MM.1S (cell line): ENCODE results near the gene SLC6A12.

ENCODE experiments used
- DNase-seq: peaks from one replicate; pipeline ENCODE4 v3.0.0-alpha.2; 2015
- H2AFZ ChIP-seq: fragments of 300-600 bp; sonication (generic); 2 replicates; pipeline ENCODE4 v1.6.0; 2016; ENCODE audit warnings: antibody characterized with exemption, low read length
- H3F3A ChIP-seq: fragments of 300-600 bp; sonication (generic); 2 replicates; pipeline ENCODE4 v1.6.1; 2016; ENCODE audit warnings: mild to moderate bottlenecking, antibody characterized with exemption, low read length, moderate library complexity, mixed read lengths; ENCODE audit not compliant: insufficient read depth
- H3K27ac ChIP-seq: fragments of 300-600 bp; sonication (generic); 2 replicates; pipeline ENCODE4 v1.5.1; 2016; ENCODE audit warnings: mild to moderate bottlenecking, low read length
- H3K27me3 ChIP-seq: fragments of 300-600 bp; sonication (generic); replicated peaks from 2 replicates; pipeline ENCODE4 v1.6.0; 2016; ENCODE audit warnings: low read length; ENCODE audit not compliant: insufficient read depth
- H3K36me3 ChIP-seq: fragments of 300-600 bp; sonication (generic); replicated peaks from 2 replicates; pipeline ENCODE4 v1.6.1; 2016; ENCODE audit warnings: mild to moderate bottlenecking, low read length, mixed read lengths; ENCODE audit not compliant: insufficient read depth
- H3K4me1 ChIP-seq: fragments of 300-600 bp; sonication (generic); 2 replicates; pipeline ENCODE4 v1.6.1; 2016; ENCODE audit warnings: low read length, mixed read lengths
- H3K4me2 ChIP-seq: fragments of 300-600 bp; sonication (generic); 2 replicates; pipeline ENCODE4 v1.6.0; 2016; ENCODE audit warnings: low read depth, low read length
- H3K4me3 ChIP-seq: fragments of 300-600 bp; sonication (generic); 2 replicates; pipeline ENCODE4 v1.5.1; 2016; ENCODE audit warnings: low read length, mixed read lengths
- H3K79me2 ChIP-seq: fragments of 300-600 bp; sonication (generic); 2 replicates; pipeline ENCODE4 v1.6.1; 2016; ENCODE audit warnings: mixed run types, low read length, mixed read lengths
- H3K9ac ChIP-seq: fragments of 300-600 bp; sonication (generic); 2 replicates; pipeline ENCODE4 v1.6.1; 2016; ENCODE audit warnings: low read length, mixed read lengths
- H3K9me2 ChIP-seq: fragments of 300-600 bp; sonication (generic); replicated peaks from 2 replicates; pipeline ENCODE4 v1.6.1; 2016; ENCODE audit warnings: mild to moderate bottlenecking, low read length, mixed read lengths; ENCODE audit not compliant: insufficient read depth
- H3K9me3 ChIP-seq: fragments of 300-600 bp; sonication (generic); replicated peaks from 2 replicates; pipeline ENCODE4 v1.6.1; 2016; ENCODE audit warnings: mild to moderate bottlenecking, low read length, mixed read lengths; ENCODE audit not compliant: insufficient read depth
- H4K20me1 ChIP-seq: fragments of 300-600 bp; sonication (generic); 2 replicates; pipeline ENCODE4 v1.6.1; 2016; ENCODE audit warnings: mild to moderate bottlenecking, low read length, moderate library complexity, mixed read lengths; ENCODE audit not compliant: insufficient read depth
- CTCF ChIP-seq: fragments of 300-600 bp; sonication (generic); IDR thresholded peaks from 2 replicates; pipeline ENCODE4 v1.5.1; 2016; ENCODE audit warnings: antibody characterized with exemption, low read length, mixed read lengths
- EZH2 ChIP-seq: fragments of 300-600 bp; sonication (generic); optimal IDR thresholded peaks from 2 replicates; pipeline ENCODE3; 2017; ENCODE audit warnings: low read depth, mild to moderate bottlenecking, antibody characterized with exemption, low read length, mixed read lengths
- EZH2phosphoT487 ChIP-seq: fragments of 300-600 bp; sonication (generic); IDR thresholded peaks from 2 replicates; pipeline ENCODE4 v1.6.1; 2018; ENCODE audit warnings: antibody characterized with exemption, low read length

The SLC6A12 gene

GRCh38 chr12:206746-207440 lies 7.1 kb downstream of the SLC6A12 start:
- H3F3A ChIP-seq = no peaks in the 10 kb centered on the region
- no peaks in the 10 kb centered on the region for H3K79me2 ChIP-seq

GRCh38 chr12:205026-205425 lies 8.9 kb downstream of the SLC6A12 start:
- H3K9ac ChIP-seq = no peak overlapping the region
- peaks cover 31% of the 10 kb centered on the region for H3K27me3 ChIP-seq
- no peaks in the 10 kb centered on the region for H4K20me1 ChIP-seq
- no peak overlapping the region for H3K27ac ChIP-seq
- H3F3A ChIP-seq = no peaks in the 10 kb centered on the region
- TF ChIP-seq CTCF = no peak
- TF ChIP-seq EZH2phosphoT487 = no peak
- TF ChIP-seq EZH2 = no peak
- no peak overlapping the region for H3K4me2 ChIP-seq
- no peaks in the 10 kb centered on the region for H3K9me2 ChIP-seq
- DNase-seq = no peak
- H3K36me3 ChIP-seq = no peaks in the 10 kb centered on the region
- H3K4me1 ChIP-seq = no peaks in the 10 kb centered on the region; the same call in 1 of the 2 replicates
- H3K9me3 ChIP-seq = no peaks in the 10 kb centered on the region
- H3K4me3 ChIP-seq = no peak overlapping the region
- H2AFZ ChIP-seq = no peak overlapping the region
- H3K79me2 ChIP-seq = no peaks in the 10 kb centered on the region

More at GRCh38 chr12:206746-207440, 7.1 kb downstream of the SLC6A12 start:
- Histone ChIP-seq H3K9me2 (no peaks in the 10 kb centered on the region), H3K36me3 (no peaks in the 10 kb centered on the region), H3K9ac (no peak overlapping the region), H4K20me1 (no peaks in the 10 kb centered on the region), H3K4me2 (0 out of 2 replicates have a peak overlapping the region, but pooled peaks have one; percentile 0), H3K27me3 (peaks cover 15% of the 10 kb centered on the region), H2AFZ (no peak overlapping the region), H3K9me3 (no peaks in the 10 kb centered on the region), H3K27ac (no peak overlapping the region), H3K4me3 (no peak overlapping the region), H3K4me1 (no peaks in the 10 kb centered on the region; the same call in 1 of the 2 replicates)
- DNase-seq = no peak
- no peak for TF ChIP-seq EZH2
- TF ChIP-seq CTCF = no peak
- no peak for TF ChIP-seq EZH2phosphoT487

GRCh38 chr12:204261-204678 lies 9.7 kb downstream of the SLC6A12 start:
- peaks cover 37% of the 10 kb centered on the region for H3K27me3 ChIP-seq
- no peak for DNase-seq
- H3K9ac ChIP-seq = no peak overlapping the region

More at GRCh38 chr12:204261-204678, 9.7 kb downstream of the SLC6A12 start:
- Histone ChIP-seq H4K20me1 (no peaks in the 10 kb centered on the region), H3K4me3 (no peak overlapping the region), H3K9me2 (no peaks in the 10 kb centered on the region), H3K4me1 (no peaks in the 10 kb centered on the region; the same call in 1 of the 2 replicates), H3K79me2 (no peaks in the 10 kb centered on the region), H3K4me2 (no peak overlapping the region), H2AFZ (no peak overlapping the region), H3K27ac (no peak overlapping the region), H3K36me3 (no peaks in the 10 kb centered on the region), H3K9me3 (no peaks in the 10 kb centered on the region), H3F3A (no peaks in the 10 kb centered on the region)
- TF ChIP-seq EZH2phosphoT487 (no peak), CTCF (no peak), EZH2 (no peak)
